Measurements from ENCODE around the gene PEPD. TPM values are rescaled to one million over a fixed set of nuclear protein-coding genes. Genes with fewer than 3 reads are reported as not detected.

PEPD gene
- total and polyA plus RNA-seq, 7 experiments from 2014 or later: 21.9 to 126 (median 24.6) TPM

GRCh38 chr19:33350538-33351309, 170.9 kb downstream of the PEPD start:
- Mint-ChIP-seq H3K4me1 (no peaks in the 10 kb centered on the region), H3K36me3 (peaks cover 0 to 1% (median 0%) of the 10 kb centered on the region in 5 donors), H3K27me3 (peaks cover 9 to 51% (median 25%) of the 10 kb centered on the region in 5 donors), H3K4me3 (no peak overlapping the region), H3K27ac (no peak overlapping the region), H3K9me3 (peaks cover 1 to 7% (median 5%) of the 10 kb centered on the region in 11 donors)
- CTCF ChIA-PET: no interaction called here
- Histone ChIP-seq H3K27me3 (ENCODE audit: control insufficient read depth in 2 of 2, insufficient read depth in 2 of 2, low read length in 2 of 2) (no peaks in the 10 kb centered on the region), H3K36me3 (ENCODE audit: control insufficient read depth in 2 of 3, insufficient read depth in 3 of 3, low read length in 3 of 3) (no peaks in the 10 kb centered on the region), H3K9me3 (ENCODE audit: control insufficient read depth in 2 of 3, low read length in 3 of 3) (no peaks in the 10 kb centered on the region), H3K4me1 (ENCODE audit: control insufficient read depth in 2 of 2, insufficient read depth in 2 of 2, low read length in 2 of 2) (no peaks in the 10 kb centered on the region), H3K27ac (ENCODE audit: low read depth, low read length) (no peak overlapping the region), H3K4me3 (ENCODE audit: low read length) (no peak overlapping the region)
- POLR2A ChIA-PET: no interaction called here
- intact Hi-C loops (cut with micrococcal nuclease): no loop called here
- ATAC-seq (no peak), DNase-seq (no peak)

- Mint-ChIP-seq H3K9me3 (peaks cover 0 to 2% (median 0%) of the 10 kb centered on the region in 11 donors), H3K36me3 (no peaks in the 10 kb centered on the region), H3K4me3 (no peak overlapping the region), H3K27ac (no peak overlapping the region), H3K4me1 (no peaks in the 10 kb centered on the region), H3K27me3 (peaks cover 12 to 54% (median 32%) of the 10 kb centered on the region in 5 donors)
- CTCF ChIA-PET: no interaction called here
- ATAC-seq (no peak), DNase-seq (no peak)
- Histone ChIP-seq H3K36me3 (ENCODE audit: control insufficient read depth in 2 of 3, insufficient read depth in 3 of 3, low read length in 3 of 3) (no peaks in the 10 kb centered on the region), H3K27ac (ENCODE audit: low read depth, low read length) (no peak overlapping the region), H3K4me1 (ENCODE audit: control insufficient read depth in 2 of 2, insufficient read depth in 2 of 2, low read length in 2 of 2) (no peaks in the 10 kb centered on the region), H3K9me3 (ENCODE audit: control insufficient read depth in 2 of 3, low read length in 3 of 3) (no peaks in the 10 kb centered on the region), H3K27me3 (ENCODE audit: control insufficient read depth in 2 of 2, insufficient read depth in 2 of 2, low read length in 2 of 2) (no peaks in the 10 kb centered on the region), H3K4me3 (ENCODE audit: low read length) (no peak overlapping the region)
- POLR2A ChIA-PET: no interaction called here
- intact Hi-C loops (cut with micrococcal nuclease): no loop called here
These were observed 172.0 kb downstream of the PEPD start for GRCh38 chr19:33349319-33350289.

- CTCF ChIA-PET: no interaction called here
- intact Hi-C loops (cut with micrococcal nuclease): no loop called here
- no peak for DNase-seq
- no peak overlapping the region for H3K4me3 Mint-ChIP-seq
- Histone ChIP-seq H3K4me1 (ENCODE audit: control insufficient read depth in 2 of 2, insufficient read depth in 2 of 2, low read length in 2 of 2) (no peaks in the 10 kb centered on the region), H3K4me3 (ENCODE audit: low read length) (no peak overlapping the region), H3K27me3 (ENCODE audit: control insufficient read depth in 2 of 2, insufficient read depth in 2 of 2, low read length in 2 of 2) (peaks cover 0 to 2% of the 10 kb centered on the region in 2 donors), H3K27ac (ENCODE audit: low read depth, low read length) (no peak overlapping the region), H3K36me3 (ENCODE audit: control insufficient read depth in 2 of 3, insufficient read depth in 3 of 3, low read length in 3 of 3) (no peaks in the 10 kb centered on the region), H3K9me3 (ENCODE audit: control insufficient read depth in 2 of 3, low read length in 3 of 3) (no peaks in the 10 kb centered on the region)
- no peaks in the 10 kb centered on the region for H3K9me3 Mint-ChIP-seq
- H3K27ac Mint-ChIP-seq: no peak overlapping the region
- peaks cover 18 to 59% (median 39%) of the 10 kb centered on the region in 5 donors for H3K27me3 Mint-ChIP-seq
- POLR2A ChIA-PET: interaction anchor here (1.1 kb wide), 1 partner anchor 22 kb away, joined by 3 read pairs; no protein-coding TSS in a partner anchor
- no peaks in the 10 kb centered on the region for H3K36me3 Mint-ChIP-seq
- ATAC-seq: no peak
- H3K4me1 Mint-ChIP-seq: no peaks in the 10 kb centered on the region
These were observed 173.1 kb downstream of the PEPD start for GRCh38 chr19:33348301-33349010.

- H3K9me3 ChIP-seq (ENCODE audit: control insufficient read depth in 2 of 3, low read length in 3 of 3): no peaks in the 10 kb centered on the region
- DNase-seq (no peak), ATAC-seq (no peak)
- H3K4me3 ChIP-seq (ENCODE audit: low read length): no peak overlapping the region
- Mint-ChIP-seq H3K27ac (no peak overlapping the region), H3K4me3 (no peak overlapping the region), H3K36me3 (no peaks in the 10 kb centered on the region), H3K4me1 (no peaks in the 10 kb centered on the region), H3K27me3 (peaks cover 26 to 69% (median 50%) of the 10 kb centered on the region in 5 donors), H3K9me3 (no peaks in the 10 kb centered on the region)
- H3K27me3 ChIP-seq (ENCODE audit: control insufficient read depth in 2 of 2, insufficient read depth in 2 of 2, low read length in 2 of 2): peaks cover 0 to 2% of the 10 kb centered on the region in 2 donors
- no peak overlapping the region for H3K27ac ChIP-seq (ENCODE audit: low read depth, low read length)
- H3K36me3 ChIP-seq (ENCODE audit: control insufficient read depth in 2 of 3, insufficient read depth in 3 of 3, low read length in 3 of 3): no peaks in the 10 kb centered on the region
- intact Hi-C loops (cut with micrococcal nuclease): no loop called here
- ChIA-PET CTCF (no interaction called here), POLR2A (no interaction called here)
- no peaks in the 10 kb centered on the region for H3K4me1 ChIP-seq (ENCODE audit: control insufficient read depth in 2 of 2, insufficient read depth in 2 of 2, low read length in 2 of 2)
These were observed 174.3 kb downstream of the PEPD start for GRCh38 chr19:33347300-33347699.

- Mint-ChIP-seq H3K27me3 (peaks cover 28 to 74% (median 54%) of the 10 kb centered on the region in 5 donors), H3K9me3 (peaks cover 0 to 1% (median 0%) of the 10 kb centered on the region in 11 donors), H3K36me3 (no peaks in the 10 kb centered on the region), H3K27ac (no peak overlapping the region), H3K4me1 (no peaks in the 10 kb centered on the region), H3K4me3 (no peak overlapping the region)
- H3K27ac ChIP-seq (ENCODE audit: low read depth, low read length): no peak overlapping the region
- H3K9me3 ChIP-seq (ENCODE audit: control insufficient read depth in 2 of 3, low read length in 3 of 3): no peaks in the 10 kb centered on the region
- CTCF ChIA-PET: interaction anchor here (0.6 kb wide), 1 partner anchor 16 kb away, joined by 4 read pairs; no protein-coding TSS in a partner anchor
- no peaks in the 10 kb centered on the region for H3K36me3 ChIP-seq (ENCODE audit: control insufficient read depth in 2 of 3, insufficient read depth in 3 of 3, low read length in 3 of 3)
- POLR2A ChIA-PET: no interaction called here
- DNase-seq (no peak), ATAC-seq (no peak)
- intact Hi-C loops (cut with micrococcal nuclease): no loop called here
- H3K4me1 ChIP-seq (ENCODE audit: control insufficient read depth in 2 of 2, insufficient read depth in 2 of 2, low read length in 2 of 2): no peaks in the 10 kb centered on the region
- H3K4me3 ChIP-seq (ENCODE audit: low read length): no peak overlapping the region
- H3K27me3 ChIP-seq (ENCODE audit: control insufficient read depth in 2 of 2, insufficient read depth in 2 of 2, low read length in 2 of 2): peaks cover 0 to 2% of the 10 kb centered on the region in 2 donors
These were observed 174.9 kb downstream of the PEPD start for GRCh38 chr19:33346665-33347064.

- Histone ChIP-seq H3K4me3 (ENCODE audit: low read length) (no peak overlapping the region), H3K27me3 (ENCODE audit: control insufficient read depth in 2 of 2, insufficient read depth in 2 of 2, low read length in 2 of 2) (peaks cover 0 to 2% of the 10 kb centered on the region in 2 donors), H3K27ac (ENCODE audit: low read depth, low read length) (no peak overlapping the region), H3K4me1 (ENCODE audit: control insufficient read depth in 2 of 2, insufficient read depth in 2 of 2, low read length in 2 of 2) (no peaks in the 10 kb centered on the region), H3K9me3 (ENCODE audit: control insufficient read depth in 2 of 3, low read length in 3 of 3) (no peaks in the 10 kb centered on the region), H3K36me3 (ENCODE audit: control insufficient read depth in 2 of 3, insufficient read depth in 3 of 3, low read length in 3 of 3) (no peaks in the 10 kb centered on the region)
- H3K27me3 Mint-ChIP-seq: peaks cover 36 to 82% (median 66%) of the 10 kb centered on the region in 5 donors
- peaks cover 0 to 1% (median 0%) of the 10 kb centered on the region in 11 donors for H3K9me3 Mint-ChIP-seq
- H3K4me3 Mint-ChIP-seq: no peak overlapping the region
- no peaks in the 10 kb centered on the region for H3K36me3 Mint-ChIP-seq
- DNase-seq (no peak), ATAC-seq (no peak)
- intact Hi-C loops (cut with micrococcal nuclease): no loop called here
- H3K4me1 Mint-ChIP-seq: no peaks in the 10 kb centered on the region
- CTCF ChIA-PET: no interaction called here
- POLR2A ChIA-PET: no interaction called here
- H3K27ac Mint-ChIP-seq: no peak overlapping the region
These were observed 176.4 kb downstream of the PEPD start for GRCh38 chr19:33345163-33345562.

All from naive thymus-derived CD4-positive, alpha-beta T cell (primary cell).